Astrocyte of the spinal cord (primary cell): ENCODE data around the gene C19orf12.

Source experiments
- DNase-seq: peaks from one replicate; pipeline ENCODE4 v3.0.0; 2011; ENCODE audit warnings: low read depth, low spot score
- H3K4me3 ChIP-seq: 2 replicates; pipeline ENCODE4 v1.5.1; 2011; ENCODE audit warnings: low read depth, mild to moderate bottlenecking, low read length, moderate library complexity
- in situ Hi-C: cut with HindIII; loops from 2 replicates; pipeline ENCODE4 v1.10.0; 2017; ENCODE audit warnings: low sequenced_read_pairs
- TF ChIP-seq, protein P1 (sequence below): IDR thresholded peaks from 2 replicates; pipeline ENCODE4 v1.5.1; 2012; ENCODE audit warnings: low read depth, mild to moderate bottlenecking, low read length, inconsistent platforms

C19orf12 gene

GRCh38 chr19:29714953-29715700 lies at the start of gene C19orf12:
Gene C19orf12, minus strand, starts transcription at chr19:29715261. Its CDS starts 6,848 bp downstream, at chr19:29708413.
- peak within 1 kb of the TSS; percentile 73 for H3K4me3 ChIP-seq
- peak; percentile 37 for DNase-seq
- in situ Hi-C loops, result no loop called here
- TF ChIP-seq, protein P1, sequence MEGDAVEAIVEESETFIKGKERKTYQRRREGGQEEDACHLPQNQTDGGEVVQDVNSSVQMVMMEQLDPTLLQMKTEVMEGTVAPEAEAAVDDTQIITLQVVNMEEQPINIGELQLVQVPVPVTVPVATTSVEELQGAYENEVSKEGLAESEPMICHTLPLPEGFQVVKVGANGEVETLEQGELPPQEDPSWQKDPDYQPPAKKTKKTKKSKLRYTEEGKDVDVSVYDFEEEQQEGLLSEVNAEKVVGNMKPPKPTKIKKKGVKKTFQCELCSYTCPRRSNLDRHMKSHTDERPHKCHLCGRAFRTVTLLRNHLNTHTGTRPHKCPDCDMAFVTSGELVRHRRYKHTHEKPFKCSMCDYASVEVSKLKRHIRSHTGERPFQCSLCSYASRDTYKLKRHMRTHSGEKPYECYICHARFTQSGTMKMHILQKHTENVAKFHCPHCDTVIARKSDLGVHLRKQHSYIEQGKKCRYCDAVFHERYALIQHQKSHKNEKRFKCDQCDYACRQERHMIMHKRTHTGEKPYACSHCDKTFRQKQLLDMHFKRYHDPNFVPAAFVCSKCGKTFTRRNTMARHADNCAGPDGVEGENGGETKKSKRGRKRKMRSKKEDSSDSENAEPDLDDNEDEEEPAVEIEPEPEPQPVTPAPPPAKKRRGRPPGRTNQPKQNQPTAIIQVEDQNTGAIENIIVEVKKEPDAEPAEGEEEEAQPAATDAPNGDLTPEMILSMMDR, result no peak

DNA sequence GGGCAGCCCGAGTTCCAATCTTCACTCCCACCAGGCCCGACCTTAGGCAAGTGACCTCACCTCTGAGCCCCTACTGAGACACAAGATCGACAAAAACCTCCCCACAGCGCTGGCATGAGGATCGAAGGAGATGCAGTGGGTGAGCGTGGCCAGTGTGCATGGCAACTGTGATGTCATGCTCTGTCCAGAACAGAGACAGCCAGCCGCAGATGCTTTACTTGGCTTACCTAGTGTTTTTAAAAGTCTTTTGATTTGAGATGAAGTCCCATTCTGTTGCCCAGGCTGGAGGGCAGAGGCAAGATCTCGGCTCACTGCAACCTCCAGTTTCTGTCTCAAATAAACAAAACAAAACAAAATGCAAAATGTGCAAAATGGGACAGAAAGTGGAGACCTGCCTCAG lies 49.3 kb upstream of the C19orf12 start:
- no peak overlapping the region for H3K4me3 ChIP-seq
- TF ChIP-seq, protein P1, result no peak
- in situ Hi-C loops, result no loop called here
- DNase-seq, result no peak

GRCh38 chr19:29763196-29763595 lies 48.1 kb upstream of the C19orf12 start:
- TF ChIP-seq, protein P1, result no peak
- H3K4me3 ChIP-seq, result no peak overlapping the region
- no peak for DNase-seq
- in situ Hi-C loops, result no loop called here

DNA sequence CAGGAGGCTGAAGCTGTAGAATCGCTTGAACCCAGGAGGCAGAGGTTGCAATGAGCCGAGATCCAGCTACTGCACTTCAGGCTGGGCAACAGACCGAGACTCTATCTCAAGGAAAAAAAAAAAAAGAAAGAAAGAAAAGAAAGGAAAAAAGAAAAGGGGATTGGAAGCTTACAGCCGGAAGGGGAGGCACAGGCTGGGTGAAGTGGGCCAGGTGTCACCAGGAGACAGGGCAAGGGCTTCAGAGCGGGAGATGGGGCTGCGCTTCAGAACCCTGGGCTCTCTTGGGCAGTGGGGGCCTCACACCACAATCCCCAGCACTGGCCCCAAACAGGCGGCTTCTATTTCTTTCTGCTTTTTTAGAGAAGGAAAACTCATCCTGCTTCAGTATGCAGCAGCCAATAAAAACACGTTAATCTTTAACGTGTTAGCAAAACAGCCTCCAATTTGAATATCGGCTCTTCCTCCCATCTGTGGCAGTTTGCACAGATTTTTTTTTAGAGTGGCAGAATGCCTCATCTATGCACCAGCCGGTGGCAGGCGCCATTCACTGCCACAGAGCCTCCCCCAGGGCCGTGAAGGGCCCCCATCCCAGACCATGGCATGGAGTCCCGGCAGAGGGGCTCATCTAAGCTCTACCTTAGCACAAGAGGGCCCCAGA lies 46.6 kb upstream of the C19orf12 start:
- no peak for DNase-seq
- in situ Hi-C loops, result no loop called here
- no peak overlapping the region for H3K4me3 ChIP-seq
- TF ChIP-seq, protein P1, result no peak

- no peak overlapping the region for H3K4me3 ChIP-seq
- TF ChIP-seq, protein P1, result no peak
- in situ Hi-C loops, result no loop called here
- no peak for DNase-seq
Observed at GRCh38 chr19:29760752-29761502, 45.9 kb upstream of the C19orf12 start.

GRCh38 chr19:29759359-29759758 lies 44.3 kb upstream of the C19orf12 start:
- in situ Hi-C loops, result no loop called here
- no peak for DNase-seq
- H3K4me3 ChIP-seq, result no peak overlapping the region
- TF ChIP-seq, protein P1, result no peak
